Sigmoid colon (tissue), 3 donors: ENCODE measurements around the gene DCLK2.

Experiments
- CTCF ChIP-seq, 4 experiments: fragments of 450-650 bp in 3 of 4; fragments of 200-600 bp in 1 of 4; IDR thresholded peaks; one replicate each; pipeline ENCODE4 v1.5.1; 2016 to 2019; ENCODE audit warnings: antibody characterized with exemption in 4 of 4, mild to moderate bottlenecking in 3 of 4, moderate library complexity in 2 of 4
- POLR2A ChIP-seq, 2 donors: fragments of 450-650 bp; IDR thresholded peaks; one replicate each; pipeline ENCODE4 v1.6.1; 2016; ENCODE audit warnings: antibody characterized with exemption in 2 of 2, mild to moderate bottlenecking in 2 of 2, moderate library complexity in 2 of 2

- no peak for TF ChIP-seq CTCF (IDR thresholded peaks at IDR 0.05)
- no peak for TF ChIP-seq POLR2A (IDR thresholded peaks at IDR 0.05)
These were observed 98.3 kb downstream of the DCLK2 start for GRCh38 chr4:150176547-150176946.
